K562 (cell line): ENCODE measurements around the gene ACO2. TPM values are rescaled to one million over a fixed set of nuclear protein-coding genes. Genes with fewer than 3 reads are reported as not detected.

Experiments
- CBX5 ChIP-seq: IDR thresholded peaks from 2 replicates; pipeline ENCODE4 v1.6.1; 2014; ENCODE audit warnings: low read depth, borderline replicate concordance
- FIP1L1 ChIP-seq: fragments of 200-400 bp; formaldehyde crosslinking; IDR thresholded peaks from 2 replicates; pipeline ENCODE4 v1.6.1; 2018; ENCODE audit warnings: mild to moderate bottlenecking, low read depth, low read length; ENCODE audit not compliant: poor library complexity, severe bottlenecking
- FUS ChIP-seq: fragments of 200-400 bp; formaldehyde crosslinking; optimal IDR thresholded peaks from 2 replicates; pipeline ENCODE3; 2017; ENCODE audit warnings: low read depth, low read length
- PHF21A ChIP-seq: fragments of 450-650 bp; IDR thresholded peaks from 2 replicates; pipeline ENCODE4 v1.6.1; 2017; ENCODE audit warnings: low read depth, borderline replicate concordance
- RBM17 ChIP-seq: fragments of 200-400 bp; formaldehyde crosslinking; IDR thresholded peaks from 2 replicates; pipeline ENCODE4 v1.6.1; 2017; ENCODE audit warnings: low read depth, mild to moderate bottlenecking, low read length, borderline replicate concordance
- SP1 ChIP-seq: sonication (generic); formaldehyde crosslinking; IDR thresholded peaks from 2 replicates; pipeline ENCODE4 v1.8.1; 2022; ENCODE audit warnings: mild to moderate bottlenecking, missing genetic modification reagents
- SRSF9 ChIP-seq: fragments of 200-400 bp; formaldehyde crosslinking; IDR thresholded peaks from 2 replicates; pipeline ENCODE4 v1.6.1; 2017; ENCODE audit warnings: low read depth, low read length, borderline replicate concordance
- TAF7 ChIP-seq: fragments of 450-650 bp; IDR thresholded peaks from 2 replicates; pipeline ENCODE4 v1.6.1; 2016; ENCODE audit warnings: missing genetic modification characterization, missing compliant biosample characterization
- ZNF24 ChIP-seq: fragments of 450-650 bp; IDR thresholded peaks from 2 replicates; pipeline ENCODE4 v1.6.1; 2016
- ZNF316 ChIP-seq: fragments of 450-650 bp; IDR thresholded peaks from 2 replicates; pipeline ENCODE4 v1.6.1; 2016
- polyA plus RNA-seq, 8 experiments: library from polyadenylated mRNA; depleted of rRNA in 4 of 8; stranded (reverse) in 5 of 8; unstranded in 3 of 8; fragments of >200 nt; fragmentation: Nextera tagmentation in 2 of 8; fragmentation: Illumina TruSeq in 1 of 8; extraction: Ambion mirVana in 2 of 8; extraction: Trizol in 1 of 8; gene quantifications; 2 replicates each; pipeline versions ENCODE4 v1.2.1 to v1.2.3, GENCODE V29; 2011 to 2014; ENCODE audit warnings: inconsistent platforms in 1 of 8, missing spikeins in 1 of 8
- total RNA-seq, 7 experiments: library from RNA; depleted of rRNA in 6 of 7; stranded (reverse); fragments of >200 nt in 6 of 7; fragmentation: Illumina TruSeq in 2 of 7; extraction: Trizol in 2 of 7; gene quantifications; 2 replicates each; pipeline versions ENCODE4 v1.2.1 to v1.2.3, GENCODE V29; 2011 to 2021; ENCODE audit warnings: low replicate concordance in 1 of 7
- TF ChIP-seq, protein P1 (sequence below): sonication (generic); formaldehyde crosslinking; IDR thresholded peaks from 2 replicates; pipeline ENCODE4 v1.8.0; 2022; ENCODE audit warnings: mild to moderate bottlenecking, missing genetic modification reagents
- TF ChIP-seq, protein P2 (sequence below), 2 experiments: fragments of 200-800 bp in 1 of 2; sonication (Bioruptor generic) in 1 of 2; sonication (generic) in 1 of 2; formaldehyde crosslinking in 1 of 2; IDR thresholded peaks in 1 of 2; conservative IDR thresholded peaks in 1 of 2; 2 replicates each; pipeline versions ENCODE4 v1.5.0 to v1.6.1; 2016 to 2020; ENCODE audit warnings: missing compliant biosample characterization in 1 of 2, missing genetic modification characterization in 1 of 2, missing genetic modification reagents in 1 of 2
- TF ChIP-seq, protein P3 (sequence below): IDR thresholded peaks from 2 replicates; pipeline ENCODE4 v1.6.1; 2011; ENCODE audit warnings: borderline replicate concordance, low read depth, mild to moderate bottlenecking, moderate library complexity, low read length; ENCODE audit not compliant: insufficient read depth, poor library complexity, severe bottlenecking
- TF ChIP-seq, protein P4 (sequence below): fragments of 450-650 bp; IDR thresholded peaks from 2 replicates; pipeline ENCODE4 v1.7.1; 2018; ENCODE audit warnings: mild to moderate bottlenecking, low read depth; ENCODE audit not compliant: partially characterized antibody
- TF ChIP-seq, protein P5 (sequence below): sonication (generic); formaldehyde crosslinking; IDR thresholded peaks from 2 replicates; pipeline ENCODE4 v1.8.0; 2023; ENCODE audit warnings: mild to moderate bottlenecking, missing genetic modification reagents

The ACO2 gene
- total and polyA plus RNA-seq, 9 of the 15 experiments (the other 6 are each of a cell fraction or from before 2014, with no cell fraction given) = 16.2 to 119 (median 43.2) TPM

DNA sequence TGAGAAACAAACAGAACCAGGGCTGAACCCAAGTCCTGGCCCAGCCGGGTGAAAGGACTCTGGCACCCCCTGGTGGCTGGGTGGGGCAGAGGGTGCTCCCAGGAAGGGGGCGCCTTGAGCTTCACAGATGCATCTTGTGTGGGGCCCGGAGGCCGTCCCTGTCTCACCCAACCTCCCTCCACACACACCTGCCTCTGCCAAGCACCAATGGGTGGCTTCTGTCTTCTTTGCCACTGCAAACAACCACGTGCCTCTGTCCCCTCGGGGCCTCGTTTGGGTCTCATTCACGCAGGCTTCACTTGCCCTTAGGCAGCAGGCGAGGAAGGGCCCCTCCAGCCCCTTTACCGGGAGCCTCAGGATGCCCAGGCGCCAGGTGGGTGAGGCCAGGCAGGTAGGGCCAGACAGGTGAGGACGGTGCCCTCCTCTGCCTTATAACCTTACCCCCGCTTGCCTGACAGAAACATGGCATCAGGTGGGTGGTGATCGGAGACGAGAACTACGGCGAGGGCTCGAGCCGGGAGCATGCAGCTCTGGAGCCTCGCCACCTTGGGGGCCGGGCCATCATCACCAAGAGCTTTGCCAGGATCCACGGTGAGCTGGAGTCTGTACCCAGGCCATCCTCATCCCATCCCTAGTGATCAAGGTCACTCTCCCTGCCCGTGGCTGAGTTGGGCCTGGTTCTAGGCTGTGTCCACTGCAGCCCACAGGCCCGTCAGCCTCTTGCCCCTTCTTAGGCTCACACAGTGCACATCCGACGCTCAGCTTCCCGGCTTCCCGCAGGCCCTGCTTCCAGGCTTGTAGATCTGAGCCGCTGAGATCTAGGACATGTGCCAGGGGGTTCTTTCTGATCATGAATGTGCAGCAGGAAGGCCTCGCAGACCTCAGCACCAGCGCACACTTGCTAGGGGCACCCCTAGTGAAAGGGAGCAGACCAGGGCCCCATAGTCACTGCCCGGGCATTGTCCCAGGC is 58.2 kb downstream of the ACO2 start (continued):
- TF ChIP-seq FUS (no peak), TAF7 (tag) (no peak), PHF21A (no peak), SP1 (CRISPR knock-in tag) (no peak), ZNF24 (no peak), SRSF9 (no peak), RBM17 (no peak), FIP1L1 (peak; percentile 61), CBX5 (no peak), ZNF316 (no peak)
- TF ChIP-seq, protein P1, sequence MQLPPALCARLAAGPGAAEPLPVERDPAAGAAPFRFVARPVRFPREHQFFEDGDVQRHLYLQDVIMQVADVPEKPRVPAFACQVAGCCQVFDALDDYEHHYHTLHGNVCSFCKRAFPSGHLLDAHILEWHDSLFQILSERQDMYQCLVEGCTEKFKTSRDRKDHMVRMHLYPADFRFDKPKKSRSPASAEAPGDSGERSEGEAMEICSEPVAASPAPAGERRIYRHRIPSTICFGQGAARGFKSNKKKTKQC = no peak
- TF ChIP-seq, protein P2, sequence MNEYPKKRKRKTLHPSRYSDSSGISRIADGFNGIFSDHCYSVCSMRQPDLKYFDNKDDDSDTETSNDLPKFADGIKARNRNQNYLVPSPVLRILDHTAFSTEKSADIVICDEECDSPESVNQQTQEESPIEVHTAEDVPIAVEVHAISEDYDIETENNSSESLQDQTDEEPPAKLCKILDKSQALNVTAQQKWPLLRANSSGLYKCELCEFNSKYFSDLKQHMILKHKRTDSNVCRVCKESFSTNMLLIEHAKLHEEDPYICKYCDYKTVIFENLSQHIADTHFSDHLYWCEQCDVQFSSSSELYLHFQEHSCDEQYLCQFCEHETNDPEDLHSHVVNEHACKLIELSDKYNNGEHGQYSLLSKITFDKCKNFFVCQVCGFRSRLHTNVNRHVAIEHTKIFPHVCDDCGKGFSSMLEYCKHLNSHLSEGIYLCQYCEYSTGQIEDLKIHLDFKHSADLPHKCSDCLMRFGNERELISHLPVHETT (CRISPR knock-in tag; conservative IDR thresholded peaks at IDR 0.05 in 1 of 2, IDR thresholded peaks at IDR 0.05 in 1 of 2) = no peak
- TF ChIP-seq, protein P3, sequence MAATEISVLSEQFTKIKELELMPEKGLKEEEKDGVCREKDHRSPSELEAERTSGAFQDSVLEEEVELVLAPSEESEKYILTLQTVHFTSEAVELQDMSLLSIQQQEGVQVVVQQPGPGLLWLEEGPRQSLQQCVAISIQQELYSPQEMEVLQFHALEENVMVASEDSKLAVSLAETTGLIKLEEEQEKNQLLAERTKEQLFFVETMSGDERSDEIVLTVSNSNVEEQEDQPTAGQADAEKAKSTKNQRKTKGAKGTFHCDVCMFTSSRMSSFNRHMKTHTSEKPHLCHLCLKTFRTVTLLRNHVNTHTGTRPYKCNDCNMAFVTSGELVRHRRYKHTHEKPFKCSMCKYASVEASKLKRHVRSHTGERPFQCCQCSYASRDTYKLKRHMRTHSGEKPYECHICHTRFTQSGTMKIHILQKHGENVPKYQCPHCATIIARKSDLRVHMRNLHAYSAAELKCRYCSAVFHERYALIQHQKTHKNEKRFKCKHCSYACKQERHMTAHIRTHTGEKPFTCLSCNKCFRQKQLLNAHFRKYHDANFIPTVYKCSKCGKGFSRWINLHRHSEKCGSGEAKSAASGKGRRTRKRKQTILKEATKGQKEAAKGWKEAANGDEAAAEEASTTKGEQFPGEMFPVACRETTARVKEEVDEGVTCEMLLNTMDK = peak; percentile 86
- TF ChIP-seq, protein P4, sequence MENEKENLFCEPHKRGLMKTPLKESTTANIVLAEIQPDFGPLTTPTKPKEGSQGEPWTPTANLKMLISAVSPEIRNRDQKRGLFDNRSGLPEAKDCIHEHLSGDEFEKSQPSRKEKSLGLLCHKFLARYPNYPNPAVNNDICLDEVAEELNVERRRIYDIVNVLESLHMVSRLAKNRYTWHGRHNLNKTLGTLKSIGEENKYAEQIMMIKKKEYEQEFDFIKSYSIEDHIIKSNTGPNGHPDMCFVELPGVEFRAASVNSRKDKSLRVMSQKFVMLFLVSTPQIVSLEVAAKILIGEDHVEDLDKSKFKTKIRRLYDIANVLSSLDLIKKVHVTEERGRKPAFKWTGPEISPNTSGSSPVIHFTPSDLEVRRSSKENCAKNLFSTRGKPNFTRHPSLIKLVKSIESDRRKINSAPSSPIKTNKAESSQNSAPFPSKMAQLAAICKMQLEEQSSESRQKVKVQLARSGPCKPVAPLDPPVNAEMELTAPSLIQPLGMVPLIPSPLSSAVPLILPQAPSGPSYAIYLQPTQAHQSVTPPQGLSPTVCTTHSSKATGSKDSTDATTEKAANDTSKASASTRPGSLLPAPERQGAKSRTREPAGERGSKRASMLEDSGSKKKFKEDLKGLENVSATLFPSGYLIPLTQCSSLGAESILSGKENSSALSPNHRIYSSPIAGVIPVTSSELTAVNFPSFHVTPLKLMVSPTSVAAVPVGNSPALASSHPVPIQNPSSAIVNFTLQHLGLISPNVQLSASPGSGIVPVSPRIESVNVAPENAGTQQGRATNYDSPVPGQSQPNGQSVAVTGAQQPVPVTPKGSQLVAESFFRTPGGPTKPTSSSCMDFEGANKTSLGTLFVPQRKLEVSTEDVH = no peak
- TF ChIP-seq, protein P5, sequence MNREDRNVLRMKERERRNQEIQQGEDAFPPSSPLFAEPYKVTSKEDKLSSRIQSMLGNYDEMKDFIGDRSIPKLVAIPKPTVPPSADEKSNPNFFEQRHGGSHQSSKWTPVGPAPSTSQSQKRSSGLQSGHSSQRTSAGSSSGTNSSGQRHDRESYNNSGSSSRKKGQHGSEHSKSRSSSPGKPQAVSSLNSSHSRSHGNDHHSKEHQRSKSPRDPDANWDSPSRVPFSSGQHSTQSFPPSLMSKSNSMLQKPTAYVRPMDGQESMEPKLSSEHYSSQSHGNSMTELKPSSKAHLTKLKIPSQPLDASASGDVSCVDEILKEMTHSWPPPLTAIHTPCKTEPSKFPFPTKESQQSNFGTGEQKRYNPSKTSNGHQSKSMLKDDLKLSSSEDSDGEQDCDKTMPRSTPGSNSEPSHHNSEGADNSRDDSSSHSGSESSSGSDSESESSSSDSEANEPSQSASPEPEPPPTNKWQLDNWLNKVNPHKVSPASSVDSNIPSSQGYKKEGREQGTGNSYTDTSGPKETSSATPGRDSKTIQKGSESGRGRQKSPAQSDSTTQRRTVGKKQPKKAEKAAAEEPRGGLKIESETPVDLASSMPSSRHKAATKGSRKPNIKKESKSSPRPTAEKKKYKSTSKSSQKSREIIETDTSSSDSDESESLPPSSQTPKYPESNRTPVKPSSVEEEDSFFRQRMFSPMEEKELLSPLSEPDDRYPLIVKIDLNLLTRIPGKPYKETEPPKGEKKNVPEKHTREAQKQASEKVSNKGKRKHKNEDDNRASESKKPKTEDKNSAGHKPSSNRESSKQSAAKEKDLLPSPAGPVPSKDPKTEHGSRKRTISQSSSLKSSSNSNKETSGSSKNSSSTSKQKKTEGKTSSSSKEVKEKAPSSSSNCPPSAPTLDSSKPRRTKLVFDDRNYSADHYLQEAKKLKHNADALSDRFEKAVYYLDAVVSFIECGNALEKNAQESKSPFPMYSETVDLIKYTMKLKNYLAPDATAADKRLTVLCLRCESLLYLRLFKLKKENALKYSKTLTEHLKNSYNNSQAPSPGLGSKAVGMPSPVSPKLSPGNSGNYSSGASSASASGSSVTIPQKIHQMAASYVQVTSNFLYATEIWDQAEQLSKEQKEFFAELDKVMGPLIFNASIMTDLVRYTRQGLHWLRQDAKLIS (CRISPR knock-in tag) = no peak
